Hepatocyte (in vitro differentiated cells): ENCODE results near the gene CSTPP1.

Experiments
- CTCF ChIP-seq: fragments of 200-600 bp; sonication (generic); IDR thresholded peaks from 2 replicates; pipeline ENCODE4 v1.5.1; 2016; ENCODE audit warnings: antibody characterized with exemption, mild to moderate bottlenecking; ENCODE audit not compliant: poor library complexity
- EZH2 ChIP-seq: fragments of 200-600 bp; sonication (generic); IDR thresholded peaks from 2 replicates; pipeline ENCODE4 v1.6.1; 2016; ENCODE audit warnings: antibody characterized with exemption, mild to moderate bottlenecking, borderline replicate concordance

- TF ChIP-seq CTCF, result no peak
- TF ChIP-seq EZH2, result no peak
Measured at GRCh38 chr11:47105974-47106373, 169.4 kb downstream of the CSTPP1 start.
